ENCODE measurements around the gene GSPT1.

Gene GSPT1

GRCh38 chr16:11852092-11852809 lies 63.5 kb downstream of the GSPT1 start:
- Histone ChIP-seq H3K9me3 (replicated peaks; ENCODE audit: insufficient read depth, low read length) (no peaks in the 10 kb centered on the region), H3K9ac (ENCODE audit: low read length) (peak overlapping the region; percentile 94), H3F3A (ENCODE audit: insufficient read depth, low read length) (peaks cover 4% of the 10 kb centered on the region; the same call in 1 of the 2 replicates), H3K27ac (ENCODE audit: low read length) (peak overlapping the region; percentile 73), H3K27me3 (replicated peaks; ENCODE audit: insufficient read depth, low read length) (no peaks in the 10 kb centered on the region), H3K36me3 (replicated peaks; ENCODE audit: insufficient read depth, low read length) (peaks cover 7% of the 10 kb centered on the region), H3K79me2 (ENCODE audit: low read length) (peaks cover 96% of the 10 kb centered on the region), H2AFZ (ENCODE audit: low read length) (peak overlapping the region; percentile 88), H3K4me3 (ENCODE audit: low read length) (peak overlapping the region; percentile 84), H4K20me1 (ENCODE audit: insufficient read depth, low read length) (peaks cover 15% of the 10 kb centered on the region), H3K4me1 (ENCODE audit: low read length) (peaks cover 8% of the 10 kb centered on the region), H3K9me2 (replicated peaks; ENCODE audit: insufficient read depth, low read length) (no peaks in the 10 kb centered on the region), H3K4me2 (ENCODE audit: low read depth, low read length) (peak overlapping the region; percentile 72)
- TF ChIP-seq EZH2phosphoT487 (IDR thresholded peaks at IDR 0.05; ENCODE audit: low read length) (no peak), CTCF (IDR thresholded peaks at IDR 0.05; ENCODE audit: low read length) (no peak), EZH2 (optimal IDR thresholded peaks at IDR 0.05; ENCODE audit: low read depth, low read length) (no peak)
- no peak for DNase-seq

GRCh38 chr16:11851294-11852091 lies 64.3 kb downstream of the GSPT1 start, which contains the start of gene RSL1D1:
Gene RSL1D1, minus strand, starts transcription at chr16:11851542. Its CDS starts 30 bp downstream, at chr16:11851512.
- Histone ChIP-seq H3K27me3 (replicated peaks; ENCODE audit: insufficient read depth, low read length) (no peaks in the 10 kb centered on the region), H4K20me1 (ENCODE audit: insufficient read depth, low read length) (peaks cover 15% of the 10 kb centered on the region), H3F3A (ENCODE audit: insufficient read depth, low read length) (peaks cover 4% of the 10 kb centered on the region; the same call in 1 of the 2 replicates), H3K79me2 (ENCODE audit: low read length) (peaks cover 96% of the 10 kb centered on the region), H2AFZ (ENCODE audit: low read length) (peak within 1 kb of the TSS; percentile 88), H3K4me1 (ENCODE audit: low read length) (peaks cover 8% of the 10 kb centered on the region), H3K9me2 (replicated peaks; ENCODE audit: insufficient read depth, low read length) (no peaks in the 10 kb centered on the region), H3K27ac (ENCODE audit: low read length) (peak within 1 kb of the TSS; percentile 73), H3K36me3 (replicated peaks; ENCODE audit: insufficient read depth, low read length) (peaks cover 12% of the 10 kb centered on the region), H3K4me2 (ENCODE audit: low read depth, low read length) (peak within 1 kb of the TSS; percentile 97), H3K4me3 (ENCODE audit: low read length) (peak within 1 kb of the TSS; percentile 84), H3K9ac (ENCODE audit: low read length) (peak within 1 kb of the TSS; percentile 94), H3K9me3 (replicated peaks; ENCODE audit: insufficient read depth, low read length) (no peaks in the 10 kb centered on the region)
- no peak for TF ChIP-seq CTCF (IDR thresholded peaks at IDR 0.05; ENCODE audit: low read length)
- TF ChIP-seq EZH2phosphoT487 (IDR thresholded peaks at IDR 0.05; ENCODE audit: low read length), result no peak
- TF ChIP-seq EZH2 (optimal IDR thresholded peaks at IDR 0.05; ENCODE audit: low read depth, low read length), result no peak
- DNase-seq, result peak; percentile 94

GRCh38 chr16:11848842-11849241 lies 66.9 kb downstream of the GSPT1 start:
- Histone ChIP-seq H3K9me2 (replicated peaks; ENCODE audit: insufficient read depth, low read length) (no peaks in the 10 kb centered on the region), H3K9me3 (replicated peaks; ENCODE audit: insufficient read depth, low read length) (no peaks in the 10 kb centered on the region), H3K36me3 (replicated peaks; ENCODE audit: insufficient read depth, low read length) (peaks cover 20% of the 10 kb centered on the region), H2AFZ (ENCODE audit: low read length) (no peak overlapping the region), H3K4me3 (ENCODE audit: low read length) (no peak overlapping the region), H3K9ac (ENCODE audit: low read length) (no peak overlapping the region), H3K4me1 (ENCODE audit: low read length) (peaks cover 8% of the 10 kb centered on the region; the same call in 1 of the 2 replicates), H3K27me3 (replicated peaks; ENCODE audit: insufficient read depth, low read length) (no peaks in the 10 kb centered on the region), H4K20me1 (ENCODE audit: insufficient read depth, low read length) (peaks cover 12% of the 10 kb centered on the region), H3K4me2 (ENCODE audit: low read depth, low read length) (no peak overlapping the region), H3K79me2 (ENCODE audit: low read length) (peaks cover 95% of the 10 kb centered on the region), H3F3A (ENCODE audit: insufficient read depth, low read length) (peaks cover 4% of the 10 kb centered on the region; the same call in 1 of the 2 replicates), H3K27ac (ENCODE audit: low read length) (no peak overlapping the region)
- TF ChIP-seq EZH2 (optimal IDR thresholded peaks at IDR 0.05; ENCODE audit: low read depth, low read length), result no peak
- no peak for DNase-seq
